EH (cell line): Measurements from ENCODE around the gene XKRX.

Source experiments
- DNase-seq: peaks from one replicate; pipeline ENCODE4 v3.0.0-alpha.2; 2015; ENCODE audit warnings: low read depth

The XKRX gene

DNA sequence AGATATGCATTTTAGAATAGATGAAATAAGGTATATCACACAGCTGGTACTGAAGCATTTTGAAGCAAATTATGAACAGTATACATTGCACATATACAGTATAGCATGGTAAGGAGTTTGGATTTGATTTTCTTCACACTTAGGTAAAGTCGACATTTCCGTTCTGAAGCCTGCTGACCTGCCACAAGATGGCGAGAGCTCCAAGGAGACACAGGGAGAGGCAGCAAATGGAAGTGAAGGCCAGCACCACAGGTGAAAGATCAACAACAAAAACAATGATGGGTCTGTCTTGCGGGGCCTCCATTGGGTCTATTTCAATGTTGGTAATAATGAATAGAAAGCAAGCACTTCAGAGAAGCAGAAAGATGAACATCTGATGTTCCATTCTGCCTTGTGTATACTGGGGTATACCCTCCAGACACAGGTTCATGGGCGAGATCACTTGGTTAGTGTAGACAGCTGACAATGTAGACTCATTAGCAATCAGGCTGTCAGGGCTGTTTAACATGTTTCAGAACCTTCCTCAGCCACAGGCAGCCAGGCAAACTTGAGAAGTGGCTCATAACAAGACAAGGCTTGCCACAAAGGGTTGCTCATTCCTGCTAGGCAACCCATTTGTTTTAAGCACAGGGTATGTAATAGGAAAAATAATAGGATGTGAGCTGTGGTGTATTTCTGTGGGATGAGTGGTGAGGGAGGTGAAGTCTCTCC, 33.2 kb downstream of the XKRX start:
- peak; percentile 43 for DNase-seq

GRCh38 chrX:100883654-100884053, 45.1 kb downstream of the XKRX start:
- DNase-seq: no peak

DNA sequence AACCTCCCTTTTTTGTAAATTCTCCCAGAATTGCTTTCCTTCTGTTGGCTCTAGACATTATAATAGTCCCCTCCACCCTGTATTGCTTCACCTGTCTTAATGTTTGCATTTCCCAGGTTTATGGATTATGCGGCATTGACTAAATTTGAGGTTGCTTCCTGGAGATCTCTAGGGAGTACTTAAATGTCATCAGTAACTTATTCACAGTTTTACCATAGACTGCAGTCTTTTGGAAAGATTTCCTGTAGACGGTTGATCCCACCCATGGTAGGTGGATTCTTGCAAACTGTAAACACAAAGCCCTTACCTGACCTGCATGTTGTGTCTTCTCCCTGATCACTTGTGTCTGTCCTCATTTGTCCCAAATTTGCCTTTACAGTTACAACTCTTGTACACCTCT, 48.3 kb downstream of the XKRX start:
- no peak for DNase-seq

DNA sequence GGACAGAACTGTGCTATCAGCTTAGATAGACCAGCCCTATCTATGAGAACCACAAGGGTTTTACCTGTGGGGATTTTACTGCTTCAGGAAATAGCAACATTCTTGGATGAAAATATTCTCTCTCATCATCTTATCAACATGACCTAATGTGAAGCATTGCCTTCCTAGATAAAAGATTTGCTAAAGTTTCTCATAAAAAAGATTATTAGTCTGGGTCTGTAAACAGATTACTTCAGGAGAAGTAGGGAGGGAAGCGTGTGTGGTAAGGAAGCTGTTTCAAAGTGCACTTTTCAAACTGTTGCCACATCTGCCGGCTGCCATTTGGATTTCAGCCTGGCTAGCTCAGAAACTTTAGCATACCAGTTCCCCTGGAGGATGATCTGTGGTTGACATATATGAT, 54.4 kb downstream of the XKRX start, which contains the start of gene NOX1:
TSS of gene NOX1 (minus strand) at position 35 of the 400 bp plus-strand sequence. CDS start 220 bp downstream, outside the sequence.
- DNase-seq: no peak

DNA sequence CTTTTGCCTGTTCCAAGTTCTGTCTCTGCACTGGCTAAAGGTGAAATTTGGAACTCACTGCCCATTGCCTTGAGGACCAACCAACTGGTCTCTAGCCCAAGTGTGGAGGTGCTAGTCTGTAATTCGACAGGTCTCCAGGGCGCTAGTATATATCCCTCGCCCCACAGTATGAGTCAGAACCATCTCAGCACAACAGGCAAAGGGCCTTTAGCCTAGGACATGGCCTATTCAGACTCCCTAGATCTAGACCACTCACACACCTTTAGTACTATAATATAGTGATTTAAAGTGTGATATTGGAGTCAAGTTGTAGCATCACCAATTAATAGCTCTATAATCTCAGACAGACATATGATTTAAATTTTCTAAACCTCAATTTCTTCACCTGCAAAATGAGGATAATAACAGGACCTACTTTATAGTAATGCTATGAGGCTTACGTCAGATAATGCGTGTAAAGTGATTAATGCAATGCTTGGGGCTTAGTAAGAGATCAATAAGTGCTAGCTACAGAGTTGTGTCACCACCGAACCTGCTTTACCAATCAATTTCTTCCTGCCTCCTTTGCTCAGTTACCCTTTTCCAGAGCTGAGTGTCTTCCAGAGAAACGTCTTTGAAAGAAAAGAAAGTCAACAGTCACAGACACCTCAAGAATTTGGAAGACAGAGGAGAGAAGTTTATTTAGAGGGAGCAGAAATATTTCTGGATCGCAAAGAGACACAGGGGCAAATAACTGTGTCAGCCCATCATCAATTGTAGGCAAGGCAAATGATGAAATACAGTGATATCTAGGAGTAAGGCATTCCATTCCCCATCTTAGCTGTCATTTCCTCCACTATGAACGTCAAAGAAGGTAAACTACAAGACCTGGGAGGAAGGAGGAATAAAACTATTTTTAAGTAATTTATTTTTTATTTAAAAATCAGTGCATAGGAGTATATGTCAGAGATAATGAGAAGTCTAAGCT, 56.8 kb downstream of the XKRX start:
- DNase-seq: peak; percentile 26

- DNase-seq: no peak
Measured at GRCh38 chrX:100870527-100870926, 58.2 kb downstream of the XKRX start.

- no peak for DNase-seq
Measured at GRCh38 chrX:100868273-100868672, 60.4 kb downstream of the XKRX start.

DNA sequence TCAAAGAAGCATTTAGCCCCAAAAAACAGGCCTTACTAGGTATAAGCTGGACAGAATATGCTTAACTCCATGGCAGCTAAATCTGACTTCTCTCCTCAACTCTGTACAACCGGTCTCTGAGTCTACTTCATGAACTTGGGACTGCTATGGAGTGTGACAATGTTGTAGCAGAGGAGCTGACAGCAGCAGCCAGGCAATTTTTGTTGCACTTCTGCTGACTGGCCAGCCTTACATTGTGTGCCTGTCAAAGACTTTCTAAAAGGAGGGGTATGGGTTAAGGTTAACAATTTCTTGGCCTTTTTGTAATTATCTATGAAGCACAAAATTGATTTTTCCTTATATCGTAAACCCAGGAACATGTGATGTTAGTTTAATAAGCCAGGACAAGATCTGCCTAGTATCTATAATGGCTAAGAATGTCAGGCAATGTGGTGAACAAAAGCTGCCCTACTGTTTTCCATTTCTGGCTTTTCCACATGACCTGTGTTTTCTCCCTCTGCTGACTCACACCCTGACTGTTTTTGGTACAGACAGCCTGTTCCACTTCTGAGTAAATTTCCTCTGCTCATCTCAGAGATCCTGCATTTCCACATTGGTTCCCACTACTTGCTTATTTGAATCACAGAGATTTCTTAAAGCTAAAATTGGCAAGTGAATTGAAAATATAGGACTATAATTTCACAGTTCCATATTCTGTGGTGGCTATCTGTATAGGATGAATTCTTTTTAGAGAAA, 63.9 kb downstream of the XKRX start:
- DNase-seq: peak; percentile 24
